HepG2 (cell line): Measurements from ENCODE around the gene STN1. TPM values are rescaled to one million over a fixed set of nuclear protein-coding genes. Genes with fewer than 3 reads are reported as not detected.

Source experiments
- FUBP1 ChIP-seq: sonication (generic); formaldehyde crosslinking; IDR thresholded peaks from 2 replicates; pipeline ENCODE4 v1.5.1; 2020; ENCODE audit warnings: missing genetic modification reagents, mild to moderate bottlenecking, borderline replicate concordance
- HNF4G ChIP-seq, 2 experiments: sonication (generic) in 1 of 2; formaldehyde crosslinking in 1 of 2; IDR thresholded peaks; 2 replicates each; pipeline versions ENCODE4 v1.4.0 to v1.6.1; 2011 to 2020; ENCODE audit warnings: borderline replicate concordance in 2 of 2, low read depth in 2 of 2, mild to moderate bottlenecking in 2 of 2, low read length in 1 of 2, missing genetic modification reagents in 1 of 2, moderate library complexity in 1 of 2
- RNF2 ChIP-seq: fragments of 450-650 bp; conservative IDR thresholded peaks from 2 replicates; pipeline ENCODE4 v1.6.1; 2016; ENCODE audit warnings: low read depth
- ZNF318 ChIP-seq: sonication (generic); formaldehyde crosslinking; IDR thresholded peaks from 2 replicates; pipeline ENCODE4 v1.4.0; 2020; ENCODE audit warnings: mild to moderate bottlenecking, missing genetic modification reagents
- polyA plus RNA-seq, 8 experiments: library from polyadenylated mRNA; depleted of rRNA in 3 of 8; stranded (reverse) in 7 of 8; unstranded in 1 of 8; fragments of >200 nt; fragmentation: Illumina TruSeq in 4 of 8; extraction: Trizol in 4 of 8; gene quantifications; 2 replicates each; pipeline versions ENCODE4 v1.2.1 to v1.2.3, GENCODE V29; 2011 to 2016; ENCODE audit warnings: low read depth in 4 of 8, missing spikeins in 1 of 8, mixed read lengths in 1 of 8; ENCODE audit not compliant: insufficient read depth in 1 of 8
- total RNA-seq, 5 experiments: library from RNA; depleted of rRNA; stranded (reverse); fragments of >200 nt; fragmentation: Illumina TruSeq; extraction: Trizol; gene quantifications; 2 replicates each; pipeline ENCODE4 v1.2.3, GENCODE V29; 2016; ENCODE audit warnings: low read depth in 1 of 5

Gene STN1
- total and polyA plus RNA-seq, 2 of the 13 experiments (the other 11 are each of a cell fraction or from before 2014, with no cell fraction given), result 17.6 to 22.7 TPM

GRCh38 chr10:103915796-103916195 is 2.2 kb downstream of the STN1 start (continued):
- TF ChIP-seq ZNF318 (CRISPR knock-in tag) (no peak), FUBP1 (CRISPR knock-in tag) (no peak), RNF2 (no peak), HNF4G (IDR thresholded peaks at IDR 0.05; ENCODE audit: borderline replicate concordance, low read depth, low read length) (no peak), HNF4G (CRISPR knock-in tag; IDR thresholded peaks at IDR 0.05; ENCODE audit: borderline replicate concordance, low read depth) (no peak)
- TF ChIP-seq, all 625 proteins: peak for 0
